MV-4-11 (cell line): ENCODE measurements around the gene GAN.

Experiments
- DNase-seq: peaks from one replicate; lab custom pipeline; 2025; lab: John Stamatoyannopoulos, UW

GAN gene

GRCh38 chr16:81357711-81358260, 43.0 kb downstream of the GAN start:
- no peak for DNase-seq

GRCh38 chr16:81358860-81359259, 44.1 kb downstream of the GAN start:
- no peak for DNase-seq

DNA sequence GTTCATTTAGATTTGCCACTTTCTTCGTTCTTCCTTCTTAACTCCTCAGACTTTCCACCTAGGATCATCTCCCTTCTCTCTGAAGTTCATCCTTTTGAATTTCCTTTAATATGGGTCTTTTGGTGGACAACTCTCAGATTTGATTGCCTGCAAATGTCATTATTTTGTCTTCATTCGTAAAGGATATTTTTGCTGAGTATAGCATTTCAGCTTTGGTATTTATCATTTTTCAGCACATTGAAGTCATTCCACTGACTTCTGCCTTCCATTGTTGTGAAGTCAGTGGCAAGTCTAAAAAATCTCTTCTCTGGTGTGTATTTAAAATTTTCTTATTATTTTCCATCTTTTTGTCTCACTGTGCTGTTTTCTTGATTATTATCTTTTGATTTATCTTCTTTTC, 45.4 kb downstream of the GAN start:
- no peak for DNase-seq

DNA sequence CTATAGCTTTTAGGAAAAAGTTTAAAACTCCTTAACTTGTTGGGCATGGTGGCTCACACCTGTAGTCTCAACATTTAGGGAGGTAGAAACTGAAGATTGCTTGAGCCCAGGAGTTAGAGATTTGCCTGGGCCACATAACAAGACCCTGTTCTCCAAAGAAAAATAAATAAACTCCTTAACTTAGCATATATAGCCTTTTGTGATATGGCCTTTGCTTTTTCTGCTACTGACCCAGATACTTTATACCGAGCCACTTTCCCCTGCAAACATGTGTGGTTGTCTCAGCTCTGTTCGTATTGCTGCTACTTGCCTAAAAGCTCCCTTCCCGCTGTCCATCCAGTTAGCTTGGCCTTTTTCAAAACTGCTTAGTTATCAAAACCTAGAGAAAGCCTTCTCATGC, 51.0 kb downstream of the GAN start:
- no peak for DNase-seq

DNA sequence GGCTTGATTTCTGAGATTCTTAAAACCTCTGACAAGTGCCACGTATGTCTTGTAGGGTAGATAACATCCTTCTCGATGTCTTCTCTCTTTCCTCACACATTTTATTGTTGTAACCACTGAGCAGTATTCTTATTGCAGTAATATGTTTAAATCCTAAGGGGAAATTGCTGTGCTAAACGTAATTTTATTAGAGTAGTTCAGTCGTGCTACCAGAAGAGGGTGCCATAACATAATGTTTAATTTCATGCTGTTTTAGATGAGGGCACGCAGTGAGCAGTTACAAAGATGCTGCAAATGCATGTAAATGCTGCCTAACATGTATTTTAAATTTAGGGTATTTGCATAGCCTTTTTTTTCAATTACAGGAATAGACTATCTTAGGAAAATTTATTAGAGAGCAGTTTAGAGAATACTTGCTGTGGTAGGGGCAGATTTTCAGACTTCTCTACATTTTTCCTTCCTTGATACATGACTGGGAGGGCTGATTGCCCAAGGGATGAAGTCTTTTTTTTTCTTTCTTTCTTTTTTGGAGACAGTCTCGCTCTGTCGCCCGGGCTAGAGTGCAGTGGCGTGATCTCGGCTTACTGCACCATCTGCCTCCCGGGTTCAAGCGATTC, 51.7 kb downstream of the GAN start:
- peak; percentile 49 for DNase-seq

GRCh38 chr16:81367821-81368220, 53.1 kb downstream of the GAN start:
- no peak for DNase-seq

- DNase-seq, result no peak
Observed at GRCh38 chr16:81369888-81370504, 55.2 kb downstream of the GAN start.

DNA sequence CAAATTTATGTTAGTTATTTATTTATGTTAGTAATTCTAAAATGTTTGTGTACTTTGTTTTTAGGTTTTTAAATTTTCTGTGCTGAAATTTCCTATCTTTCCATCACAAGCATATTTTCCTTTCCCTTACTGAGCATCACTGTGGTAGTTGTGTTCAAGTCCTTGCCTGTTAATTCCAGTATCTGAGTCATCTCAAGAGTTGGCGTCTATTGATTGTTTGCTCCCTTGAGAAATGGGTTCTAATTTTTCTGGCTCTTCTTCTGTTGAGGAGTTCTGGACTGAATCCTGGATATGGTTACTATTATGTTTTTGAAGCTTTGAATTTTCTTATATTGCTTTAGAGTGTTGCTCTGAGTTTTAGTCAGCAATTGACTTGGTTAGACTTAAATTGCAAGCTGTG, 56.3 kb downstream of the GAN start:
- no peak for DNase-seq

- DNase-seq, result no peak
Observed at GRCh38 chr16:81374550-81374949, 59.8 kb downstream of the GAN start.

DNA sequence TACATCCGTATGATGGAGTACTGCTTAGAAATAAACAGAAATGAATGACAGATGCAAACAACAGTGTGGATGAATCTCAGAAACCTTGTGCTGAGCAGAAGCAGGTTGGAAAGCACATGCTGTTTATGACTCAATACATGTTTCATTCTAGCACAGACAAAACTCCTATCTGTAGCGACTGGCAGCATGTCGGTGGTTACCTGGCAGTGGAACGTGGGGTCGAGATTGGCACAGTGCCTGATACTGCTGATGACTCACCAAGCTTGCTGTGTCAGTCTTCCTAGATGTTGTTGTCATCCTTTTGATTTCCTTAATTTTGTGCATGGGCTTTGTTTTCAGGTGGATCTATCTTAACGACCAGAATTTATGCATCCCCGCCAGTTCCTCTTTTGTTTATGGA, 62.1 kb downstream of the GAN start:
- no peak for DNase-seq

GRCh38 chr16:81378049-81378448, 63.3 kb downstream of the GAN start:
- no peak for DNase-seq

DNA sequence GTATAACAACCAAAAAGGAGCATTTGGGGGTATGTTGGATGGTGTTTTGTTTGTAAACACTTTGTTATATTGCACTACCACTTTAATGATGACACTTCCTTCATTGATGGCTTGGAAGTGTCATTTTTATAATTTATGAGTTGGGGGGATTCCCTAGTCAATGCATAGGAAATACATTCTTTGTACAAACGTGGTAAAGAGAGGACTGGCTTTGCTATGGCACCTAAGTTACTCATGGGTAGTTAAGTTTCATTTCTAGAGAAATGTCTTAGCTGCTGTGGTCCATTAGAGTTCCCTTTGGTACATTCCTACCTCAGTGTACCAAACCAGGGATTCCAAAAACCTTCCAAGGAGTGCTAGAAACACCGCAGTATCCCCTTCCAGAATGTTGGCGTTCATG, 66.2 kb downstream of the GAN start:
- no peak for DNase-seq

GRCh38 chr16:81384006-81384405, 69.2 kb downstream of the GAN start:
- no peak for DNase-seq

GRCh38 chr16:81385031-81385756, 70.4 kb downstream of the GAN start:
- no peak for DNase-seq

GRCh38 chr16:81388357-81388756, 73.6 kb downstream of the GAN start:
- no peak for DNase-seq

DNA sequence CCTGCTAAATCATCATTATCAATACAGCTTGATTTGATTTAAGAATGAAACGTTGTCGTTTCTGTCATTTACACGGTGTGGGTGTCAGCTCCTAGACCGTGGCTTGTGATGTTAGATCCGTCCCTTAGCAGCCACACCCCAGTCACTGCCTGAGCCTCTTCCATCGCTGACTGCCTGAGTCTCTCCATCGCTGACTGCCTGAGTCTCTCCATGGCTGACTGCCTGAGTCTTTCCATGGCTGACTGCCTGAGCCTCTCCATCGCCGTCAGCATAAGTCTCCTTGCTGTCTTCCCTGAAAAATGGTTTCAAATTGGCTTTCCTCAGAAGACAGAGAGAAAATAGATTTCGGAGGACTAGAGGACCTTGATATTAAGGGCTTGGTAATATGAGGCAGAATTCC, 76.1 kb downstream of the GAN start:
- no peak for DNase-seq

DNA sequence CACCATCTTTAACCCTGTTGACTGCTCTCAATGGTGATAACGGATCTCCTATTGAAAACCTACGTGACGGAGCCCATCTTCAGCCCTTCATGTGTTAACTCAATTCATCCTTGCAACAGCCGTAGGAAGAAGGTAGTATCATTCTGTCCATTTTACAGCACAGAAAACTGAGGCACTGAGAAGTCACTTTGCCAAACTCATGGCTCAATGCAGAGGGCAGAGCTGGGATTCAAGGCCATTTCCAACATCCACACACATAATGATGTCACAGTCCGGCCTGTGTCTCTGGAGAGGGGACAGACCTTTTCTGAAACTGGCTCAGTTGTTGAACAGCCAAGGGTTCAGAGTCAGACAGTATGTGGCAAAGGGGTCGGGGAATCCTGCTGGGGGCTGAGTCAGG, 77.2 kb downstream of the GAN start:
- no peak for DNase-seq

DNA sequence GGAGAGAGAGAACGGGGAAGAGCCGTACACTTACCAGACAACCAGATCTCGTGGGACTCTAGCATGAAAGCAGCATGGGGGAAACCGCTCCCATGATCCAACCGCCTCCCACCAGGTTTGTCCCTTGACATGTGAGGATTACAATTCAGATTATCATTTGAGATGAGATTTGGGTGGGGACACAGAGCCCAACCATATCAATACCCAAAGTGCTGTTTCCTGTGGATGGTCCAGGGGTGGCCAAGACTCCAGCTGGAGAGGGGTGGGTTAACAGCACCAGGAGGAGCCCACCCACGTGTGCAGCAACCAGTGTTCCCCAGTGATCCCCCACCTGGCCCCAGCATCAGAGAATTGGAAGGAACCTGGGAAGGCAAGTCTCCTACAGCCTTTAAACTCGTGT, 79.7 kb downstream of the GAN start:
- DNase-seq, result no peak

- no peak for DNase-seq
Observed at GRCh38 chr16:81394966-81395655, 80.3 kb downstream of the GAN start.

- no peak for DNase-seq
Observed at GRCh38 chr16:81397058-81397878, 82.5 kb downstream of the GAN start.

DNA sequence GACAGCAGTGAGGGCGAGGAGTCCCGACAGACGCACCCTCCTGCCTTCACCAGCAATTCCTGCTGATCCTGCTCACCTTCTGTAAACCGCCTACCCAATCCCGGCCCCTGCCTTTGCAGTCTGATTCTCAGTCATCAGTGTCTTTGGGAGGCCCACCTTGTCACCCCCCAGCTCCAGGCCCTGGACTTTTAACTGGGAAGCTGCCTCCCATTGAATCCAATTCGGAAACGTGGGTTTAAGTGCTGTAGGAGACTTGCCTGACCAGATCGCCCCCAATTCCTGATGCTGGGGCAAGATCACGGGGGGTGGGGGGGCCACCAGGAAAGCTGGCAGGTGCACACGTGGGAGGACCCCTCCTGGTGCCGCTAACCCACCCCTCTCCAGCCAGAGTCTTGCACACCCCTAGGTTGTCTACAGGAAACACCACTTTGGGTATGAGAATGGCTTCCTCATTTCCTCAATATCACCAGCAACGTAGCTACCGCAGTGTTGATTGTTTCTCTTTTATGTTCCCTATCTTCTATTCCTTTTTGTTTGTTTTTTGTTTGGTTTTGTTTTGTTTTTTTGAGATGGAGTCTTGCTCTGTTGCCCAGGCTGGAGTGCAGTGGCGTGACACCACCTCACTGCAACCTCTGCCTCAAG, 83.2 kb downstream of the GAN start:
- peak; percentile 9 for DNase-seq
